GM12878 (cell line): ENCODE measurements around the gene MDGA2.

Source experiments
- BCL11A ChIP-seq: IDR thresholded peaks from 2 replicates; pipeline ENCODE4 v1.6.1; 2011; ENCODE audit warnings: low read depth, low read length
- E2F4 ChIP-seq: IDR thresholded peaks from 2 replicates; pipeline ENCODE4 v1.6.1; 2012; ENCODE audit warnings: low read depth, low read length, improper control_type of control experiment
- EP300 ChIP-seq, 2 experiments: fragments of 150-350 bp in 1 of 2; IDR thresholded peaks; 2 replicates each; pipeline ENCODE4 v1.6.1; 2011 to 2012; ENCODE audit warnings: low read depth in 2 of 2, low read length in 2 of 2, borderline replicate concordance in 1 of 2, improper control_type of control experiment in 1 of 2, inconsistent platforms in 1 of 2; ENCODE audit not compliant: control insufficient read depth in 1 of 2
- HDAC2 ChIP-seq: fragments of 200-600 bp; sonication (generic); IDR thresholded peaks from 2 replicates; pipeline ENCODE4 v1.6.1; 2017
- NRF1 ChIP-seq: conservative IDR thresholded peaks from 2 replicates; pipeline ENCODE4 v1.6.1; 2011; ENCODE audit warnings: mild to moderate bottlenecking, low read depth, low read length, improper control_type of control experiment
- POLR2A ChIP-seq: IDR thresholded peaks from 2 replicates; pipeline ENCODE4 v1.6.1; 2011; ENCODE audit warnings: low read depth, mild to moderate bottlenecking, low read length

DNA sequence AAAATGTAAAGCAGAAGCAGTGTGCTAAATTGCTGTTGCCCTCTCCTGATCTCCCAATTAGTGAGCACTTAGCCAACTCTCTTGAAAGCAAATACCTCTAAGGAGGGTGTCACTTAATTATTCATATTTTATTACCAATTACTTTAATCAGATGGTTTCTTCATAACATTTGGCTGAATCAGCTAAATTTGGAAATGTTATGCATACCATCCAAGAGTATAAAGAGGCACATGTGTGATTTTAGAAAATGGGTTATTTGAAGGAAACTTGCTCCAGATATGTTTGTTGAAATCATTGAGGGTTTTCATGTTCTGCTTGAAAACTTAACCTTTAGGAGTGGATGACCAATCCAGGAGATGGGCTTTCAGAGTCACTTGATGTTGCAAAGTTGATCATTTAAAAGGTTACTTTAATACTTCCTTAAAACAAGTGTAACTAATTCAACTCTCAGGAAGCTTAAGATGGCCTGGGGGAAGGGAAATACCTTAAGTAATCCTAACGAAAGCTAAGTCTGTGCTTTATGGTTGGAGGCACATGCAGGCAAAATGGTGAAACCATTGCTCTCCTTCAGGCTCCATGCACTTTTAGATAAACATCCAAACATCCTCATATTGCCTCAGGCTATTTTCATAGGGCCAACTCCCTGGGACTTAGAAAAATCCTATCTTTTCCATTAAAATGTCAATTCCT, 434.5 kb downstream of the MDGA2 start:
- TF ChIP-seq BCL11A (no peak), POLR2A (no peak), NRF1 (no peak), E2F4 (no peak), HDAC2 (no peak), EP300 (IDR thresholded peaks at IDR 0.05; ENCODE audit: borderline replicate concordance in 1 of 2, control insufficient read depth in 1 of 2, low read depth in 2 of 2, low read length in 2 of 2) (no peak)
